H54 (cell line): ENCODE measurements around the gene ABTB2.

Experiments
- DNase-seq: peaks from one replicate; pipeline ENCODE4 v3.0.0; 2011; ENCODE audit warnings: low spot score, mixed read lengths; ENCODE audit not compliant: insufficient read length
- FAIRE-seq: peaks from 3 replicates; lab custom pipeline; 2011; peaks lifted over from hg19 to GRCh38; lab: Jason Lieb, UNC
- POLR2A ChIP-seq: IDR thresholded peaks from 2 replicates; pipeline ENCODE4 v1.6.1; 2011; ENCODE audit warnings: low read depth, mild to moderate bottlenecking, low read length

ABTB2 gene

GRCh38 chr11:34180040-34180813 is 177.6 kb downstream of the ABTB2 start:
- no peak for FAIRE-seq

GRCh38 chr11:34179026-34179675 is 178.7 kb downstream of the ABTB2 start:
- DNase-seq: no peak
- FAIRE-seq: no peak
- TF ChIP-seq POLR2A: no peak

More at GRCh38 chr11:34180040-34180813, 177.6 kb downstream of the ABTB2 start:
- no peak for DNase-seq
- no peak for TF ChIP-seq POLR2A

GRCh38 chr11:34178209-34178821 is 179.5 kb downstream of the ABTB2 start:
- DNase-seq (no peak), FAIRE-seq (no peak)
- no peak for TF ChIP-seq POLR2A

GRCh38 chr11:34176751-34177209 is 181.0 kb downstream of the ABTB2 start:
- DNase-seq: no peak
- FAIRE-seq: no peak
- no peak for TF ChIP-seq POLR2A

GRCh38 chr11:34175284-34176019 is 182.4 kb downstream of the ABTB2 start:
- DNase-seq (no peak), FAIRE-seq (no peak)
- no peak for TF ChIP-seq POLR2A

- FAIRE-seq (no peak), DNase-seq (peak; percentile 90)
- TF ChIP-seq POLR2A: no peak
These were observed 183.3 kb downstream of the ABTB2 start for GRCh38 chr11:34174412-34175041.

- TF ChIP-seq POLR2A: no peak
- DNase-seq (no peak), FAIRE-seq (no peak)
These were observed 184.8 kb downstream of the ABTB2 start for GRCh38 chr11:34173050-34173449.

- no peak for DNase-seq
- no peak for FAIRE-seq
- no peak for TF ChIP-seq POLR2A
These were observed 188.1 kb downstream of the ABTB2 start for GRCh38 chr11:34169686-34170085.

- FAIRE-seq (no peak), DNase-seq (no peak)
- TF ChIP-seq POLR2A: no peak
These were observed 189.0 kb downstream of the ABTB2 start for GRCh38 chr11:34168642-34169420.

- no peak for DNase-seq
- no peak for FAIRE-seq
- no peak for TF ChIP-seq POLR2A
These were observed 189.8 kb downstream of the ABTB2 start for GRCh38 chr11:34167961-34168360.

- TF ChIP-seq POLR2A: no peak
- FAIRE-seq (no peak), DNase-seq (no peak)
These were observed 190.7 kb downstream of the ABTB2 start for GRCh38 chr11:34166806-34167740.
